ENCODE measurements around the gene RNF167. TPM values are rescaled to one million over a fixed set of nuclear protein-coding genes. Genes with fewer than 3 reads are reported as not detected.

Gene RNF167
- total and polyA plus RNA-seq, 2 of the 13 experiments (the other 11 are each of a cell fraction or from before 2014, with no cell fraction given) = 44.1 to 45.4 TPM

DNA sequence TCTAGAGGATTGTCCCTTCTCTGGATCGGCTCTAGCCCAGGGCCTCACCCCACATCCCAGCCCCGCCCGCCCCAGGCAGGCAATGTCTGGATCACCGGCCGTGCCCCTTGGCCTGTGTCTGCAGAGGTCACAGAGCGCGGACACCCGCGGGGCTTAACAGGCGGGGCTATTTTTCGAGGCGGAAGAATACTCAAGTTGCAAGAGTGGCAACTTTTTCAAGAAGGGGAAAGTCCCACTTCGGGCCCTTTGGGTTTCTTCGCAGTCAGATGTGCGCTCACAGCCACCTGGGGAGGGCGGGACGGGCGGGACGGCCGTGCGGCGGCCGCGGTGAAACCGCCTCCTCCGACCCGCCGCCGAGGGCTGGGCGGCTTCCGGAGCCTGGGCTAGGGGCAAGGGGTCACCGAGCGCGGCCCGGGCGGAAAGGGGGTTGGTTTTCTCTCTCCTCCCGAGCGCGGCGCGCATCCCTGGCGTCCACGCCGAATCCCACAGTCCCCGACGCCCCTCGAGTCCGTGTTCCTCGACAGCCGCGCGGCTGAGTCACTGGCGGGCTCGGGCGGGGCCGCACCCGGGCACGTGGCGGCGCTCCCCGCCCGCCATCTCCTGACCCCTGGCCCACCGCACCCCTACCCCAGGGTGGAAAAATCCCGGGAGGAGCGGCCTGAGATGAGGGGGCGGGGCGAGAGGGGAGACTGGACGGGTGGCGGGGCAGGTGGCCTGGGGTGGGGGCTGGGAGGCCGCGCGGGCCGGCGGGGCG lies 9.4 kb downstream of the RNF167 start (continued):
- no peak for TF ChIP-seq TOPORS (CRISPR knock-in tag; IDR thresholded peaks at IDR 0.05)
- peak; percentile 16; the same call in 1 of the 2 replicates for TF ChIP-seq KDM2A (CRISPR knock-in tag; IDR thresholded peaks at IDR 0.05; ENCODE audit: borderline replicate concordance, low read depth)
- TF ChIP-seq, protein P1, sequence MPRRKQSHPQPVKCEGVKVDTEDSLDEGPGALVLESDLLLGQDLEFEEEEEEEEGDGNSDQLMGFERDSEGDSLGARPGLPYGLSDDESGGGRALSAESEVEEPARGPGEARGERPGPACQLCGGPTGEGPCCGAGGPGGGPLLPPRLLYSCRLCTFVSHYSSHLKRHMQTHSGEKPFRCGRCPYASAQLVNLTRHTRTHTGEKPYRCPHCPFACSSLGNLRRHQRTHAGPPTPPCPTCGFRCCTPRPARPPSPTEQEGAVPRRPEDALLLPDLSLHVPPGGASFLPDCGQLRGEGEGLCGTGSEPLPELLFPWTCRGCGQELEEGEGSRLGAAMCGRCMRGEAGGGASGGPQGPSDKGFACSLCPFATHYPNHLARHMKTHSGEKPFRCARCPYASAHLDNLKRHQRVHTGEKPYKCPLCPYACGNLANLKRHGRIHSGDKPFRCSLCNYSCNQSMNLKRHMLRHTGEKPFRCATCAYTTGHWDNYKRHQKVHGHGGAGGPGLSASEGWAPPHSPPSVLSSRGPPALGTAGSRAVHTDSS (CRISPR knock-in tag; conservative IDR thresholded peaks at IDR 0.05) = no peak
- TF ChIP-seq ZIK1 (CRISPR knock-in tag; IDR thresholded peaks at IDR 0.05; ENCODE audit: borderline replicate concordance, low read depth) = no peak
- TF ChIP-seq ELF3 (CRISPR knock-in tag; IDR thresholded peaks at IDR 0.05) = peak; percentile 65
- no peak for TF ChIP-seq U2AF2 (IDR thresholded peaks at IDR 0.05; ENCODE audit: low read depth, low read length)
- TF ChIP-seq U2AF1 (optimal IDR thresholded peaks at IDR 0.05; ENCODE audit: low read depth, low read length) = no peak
- no peak; the same call in 1 of the 2 replicates for TF ChIP-seq ZNF761 (CRISPR knock-in tag; conservative IDR thresholded peaks at IDR 0.05)
- TF ChIP-seq AHR (CRISPR knock-in tag; IDR thresholded peaks at IDR 0.05) = no peak
- TF ChIP-seq JDP2 (CRISPR knock-in tag; IDR thresholded peaks at IDR 0.05; ENCODE audit: borderline replicate concordance) = no peak; the same call in 1 of the 2 replicates
- TF ChIP-seq, protein P2, sequence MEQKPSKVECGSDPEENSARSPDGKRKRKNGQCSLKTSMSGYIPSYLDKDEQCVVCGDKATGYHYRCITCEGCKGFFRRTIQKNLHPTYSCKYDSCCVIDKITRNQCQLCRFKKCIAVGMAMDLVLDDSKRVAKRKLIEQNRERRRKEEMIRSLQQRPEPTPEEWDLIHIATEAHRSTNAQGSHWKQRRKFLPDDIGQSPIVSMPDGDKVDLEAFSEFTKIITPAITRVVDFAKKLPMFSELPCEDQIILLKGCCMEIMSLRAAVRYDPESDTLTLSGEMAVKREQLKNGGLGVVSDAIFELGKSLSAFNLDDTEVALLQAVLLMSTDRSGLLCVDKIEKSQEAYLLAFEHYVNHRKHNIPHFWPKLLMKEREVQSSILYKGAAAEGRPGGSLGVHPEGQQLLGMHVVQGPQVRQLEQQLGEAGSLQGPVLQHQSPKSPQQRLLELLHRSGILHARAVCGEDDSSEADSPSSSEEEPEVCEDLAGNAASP (CRISPR knock-in tag; IDR thresholded peaks at IDR 0.05; ENCODE audit: borderline replicate concordance) = peak; percentile 57
- TF ChIP-seq SMAD9 (CRISPR knock-in tag; IDR thresholded peaks at IDR 0.05) = no peak
- peak; percentile 43; the same call in 1 of the 2 replicates for TF ChIP-seq FOSL1 (CRISPR knock-in tag; IDR thresholded peaks at IDR 0.05; ENCODE audit: borderline replicate concordance)
- no peak for TF ChIP-seq ZNF263 (CRISPR knock-in tag; IDR thresholded peaks at IDR 0.05)
- TF ChIP-seq TARDBP (CRISPR knock-in tag; IDR thresholded peaks at IDR 0.05) = 0 out of 2 replicates have a peak, but pooled peaks have one; percentile 30
- no peak for TF ChIP-seq LCORL (IDR thresholded peaks at IDR 0.05)
- TF ChIP-seq LCORL (CRISPR knock-in tag; IDR thresholded peaks at IDR 0.05) = peak; percentile 18; the same call in 1 of the 2 replicates
- no peak for TF ChIP-seq SMYD3 (CRISPR knock-in tag; IDR thresholded peaks at IDR 0.05)
- TF ChIP-seq STAG1 (CRISPR knock-in tag; IDR thresholded peaks at IDR 0.05) = no peak
- peak; percentile 41; the same call in 1 of the 2 replicates for TF ChIP-seq ZBTB42 (CRISPR knock-in tag; IDR thresholded peaks at IDR 0.05)
- TF ChIP-seq, protein P3, sequence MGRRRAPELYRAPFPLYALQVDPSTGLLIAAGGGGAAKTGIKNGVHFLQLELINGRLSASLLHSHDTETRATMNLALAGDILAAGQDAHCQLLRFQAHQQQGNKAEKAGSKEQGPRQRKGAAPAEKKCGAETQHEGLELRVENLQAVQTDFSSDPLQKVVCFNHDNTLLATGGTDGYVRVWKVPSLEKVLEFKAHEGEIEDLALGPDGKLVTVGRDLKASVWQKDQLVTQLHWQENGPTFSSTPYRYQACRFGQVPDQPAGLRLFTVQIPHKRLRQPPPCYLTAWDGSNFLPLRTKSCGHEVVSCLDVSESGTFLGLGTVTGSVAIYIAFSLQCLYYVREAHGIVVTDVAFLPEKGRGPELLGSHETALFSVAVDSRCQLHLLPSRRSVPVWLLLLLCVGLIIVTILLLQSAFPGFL (CRISPR knock-in tag; IDR thresholded peaks at IDR 0.05) = no peak
- TF ChIP-seq KLF9 (CRISPR knock-in tag; IDR thresholded peaks at IDR 0.05; ENCODE audit: low read depth) = no peak
- TF ChIP-seq, protein P4, sequence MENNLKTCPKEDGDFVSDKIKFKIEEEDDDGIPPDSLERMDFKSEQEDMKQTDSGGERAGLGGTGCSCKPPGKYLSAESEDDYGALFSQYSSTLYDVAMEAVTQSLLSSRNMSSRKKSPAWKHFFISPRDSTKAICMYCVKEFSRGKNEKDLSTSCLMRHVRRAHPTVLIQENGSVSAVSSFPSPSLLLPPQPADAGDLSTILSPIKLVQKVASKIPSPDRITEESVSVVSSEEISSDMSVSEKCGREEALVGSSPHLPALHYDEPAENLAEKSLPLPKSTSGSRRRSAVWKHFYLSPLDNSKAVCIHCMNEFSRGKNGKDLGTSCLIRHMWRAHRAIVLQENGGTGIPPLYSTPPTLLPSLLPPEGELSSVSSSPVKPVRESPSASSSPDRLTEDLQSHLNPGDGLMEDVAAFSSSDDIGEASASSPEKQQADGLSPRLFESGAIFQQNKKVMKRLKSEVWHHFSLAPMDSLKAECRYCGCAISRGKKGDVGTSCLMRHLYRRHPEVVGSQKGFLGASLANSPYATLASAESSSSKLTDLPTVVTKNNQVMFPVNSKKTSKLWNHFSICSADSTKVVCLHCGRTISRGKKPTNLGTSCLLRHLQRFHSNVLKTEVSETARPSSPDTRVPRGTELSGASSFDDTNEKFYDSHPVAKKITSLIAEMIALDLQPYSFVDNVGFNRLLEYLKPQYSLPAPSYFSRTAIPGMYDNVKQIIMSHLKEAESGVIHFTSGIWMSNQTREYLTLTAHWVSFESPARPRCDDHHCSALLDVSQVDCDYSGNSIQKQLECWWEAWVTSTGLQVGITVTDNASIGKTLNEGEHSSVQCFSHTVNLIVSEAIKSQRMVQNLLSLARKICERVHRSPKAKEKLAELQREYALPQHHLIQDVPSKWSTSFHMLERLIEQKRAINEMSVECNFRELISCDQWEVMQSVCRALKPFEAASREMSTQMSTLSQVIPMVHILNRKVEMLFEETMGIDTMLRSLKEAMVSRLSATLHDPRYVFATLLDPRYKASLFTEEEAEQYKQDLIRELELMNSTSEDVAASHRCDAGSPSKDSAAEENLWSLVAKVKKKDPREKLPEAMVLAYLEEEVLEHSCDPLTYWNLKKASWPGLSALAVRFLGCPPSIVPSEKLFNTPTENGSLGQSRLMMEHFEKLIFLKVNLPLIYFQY (CRISPR knock-in tag; IDR thresholded peaks at IDR 0.05; ENCODE audit: borderline replicate concordance) = no peak
- TF ChIP-seq HHEX (CRISPR knock-in tag; IDR thresholded peaks at IDR 0.05) = no peak

All from HepG2 (cell line).